Heart left ventricle (tissue), 13 donors: Measurements from ENCODE around the gene UACA.

ENCODE experiments used
- POLR2A ChIP-seq, 2 donors: fragments of 450-650 bp; IDR thresholded peaks; one replicate each; pipeline ENCODE4 v1.6.1; 2017; ENCODE audit warnings: antibody characterized with exemption in 2 of 2, mild to moderate bottlenecking in 2 of 2, moderate library complexity in 2 of 2
- TF ChIP-seq, protein P1 (sequence below), 12 donors: fragments of 200-600 bp; sonication (generic) in 4 of 12; IDR thresholded peaks; one replicate each; pipeline versions ENCODE4 v1.5.0 to v1.8.0; 2018 to 2022; ENCODE audit warnings: antibody characterized with exemption in 12 of 12, mild to moderate bottlenecking in 5 of 12
- donor health status: ischemic (EF 13 %, LVEDD 7.1; RV severe dilation, severe dysfunction).
- donor health status: DM: no; HTN: yes; CAD: no.
- donor health status: DM: no; HTN: no; CAD: no.
- donor health status: ischemic (EF 25% LVEDD 6.9; RV normal size, moderate dysfunction).
- donor health status: ischemic (EF 25% LVEDD 5.7; RV mildly dilated, moderate dysfunction).
- donor health status: ischemic (EF 35%, LVEDD 5.7; RV mildly dilated, moderate dysfunction).
- donor health status: nonischemic (EF 11% LVEDD 7.7; RV severe dilation, severe dysfunction).
- donor health status: DM: yes; HTN: yes; CAD: no.
- donor health status: PGD.
- donor health status: ischemic (EF 29% LVEDD 5.4; RV normal size, mild dysfunction).
- donor health status: nonischemic (EF 23%, LVEDD 6.1; RV moderate dilation, normal function).

DNA sequence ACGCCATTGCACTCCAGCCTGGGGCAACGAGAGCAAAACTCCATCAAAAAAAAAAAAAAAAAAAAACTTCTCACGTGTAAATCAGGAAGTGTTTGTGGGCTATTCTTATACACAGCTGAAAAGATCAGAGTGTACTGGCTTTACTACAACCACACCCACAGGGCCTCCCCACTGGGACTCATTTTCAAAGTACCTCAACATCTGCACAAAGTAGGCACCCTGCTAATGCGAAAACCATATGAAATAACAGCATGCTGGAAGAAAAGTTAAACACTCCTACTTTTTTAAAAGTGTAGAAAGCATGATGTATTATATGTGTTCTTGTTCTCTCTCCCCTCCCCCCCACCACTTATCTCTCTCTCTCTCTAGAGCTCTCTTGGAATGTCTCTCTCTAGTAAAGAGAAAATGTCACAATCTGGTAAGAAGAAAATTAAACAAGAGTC, 11.1 kb downstream of the UACA start:
- TF ChIP-seq, protein P1, sequence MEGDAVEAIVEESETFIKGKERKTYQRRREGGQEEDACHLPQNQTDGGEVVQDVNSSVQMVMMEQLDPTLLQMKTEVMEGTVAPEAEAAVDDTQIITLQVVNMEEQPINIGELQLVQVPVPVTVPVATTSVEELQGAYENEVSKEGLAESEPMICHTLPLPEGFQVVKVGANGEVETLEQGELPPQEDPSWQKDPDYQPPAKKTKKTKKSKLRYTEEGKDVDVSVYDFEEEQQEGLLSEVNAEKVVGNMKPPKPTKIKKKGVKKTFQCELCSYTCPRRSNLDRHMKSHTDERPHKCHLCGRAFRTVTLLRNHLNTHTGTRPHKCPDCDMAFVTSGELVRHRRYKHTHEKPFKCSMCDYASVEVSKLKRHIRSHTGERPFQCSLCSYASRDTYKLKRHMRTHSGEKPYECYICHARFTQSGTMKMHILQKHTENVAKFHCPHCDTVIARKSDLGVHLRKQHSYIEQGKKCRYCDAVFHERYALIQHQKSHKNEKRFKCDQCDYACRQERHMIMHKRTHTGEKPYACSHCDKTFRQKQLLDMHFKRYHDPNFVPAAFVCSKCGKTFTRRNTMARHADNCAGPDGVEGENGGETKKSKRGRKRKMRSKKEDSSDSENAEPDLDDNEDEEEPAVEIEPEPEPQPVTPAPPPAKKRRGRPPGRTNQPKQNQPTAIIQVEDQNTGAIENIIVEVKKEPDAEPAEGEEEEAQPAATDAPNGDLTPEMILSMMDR (IDR thresholded peaks at IDR 0.05), result no peak
- TF ChIP-seq POLR2A (IDR thresholded peaks at IDR 0.05), result no peak
